NT2/D1 (cell line): ENCODE measurements around the gene VWCE.
"Not testable (repeated sequence)": the region's sequence is repeated elsewhere in the genome, so short reads cannot be mapped to it uniquely, and the experiment has no call there.

Experiments
- DNase-seq: peaks from one replicate; pipeline ENCODE4 v3.0.0-alpha.2; 2011; ENCODE audit warnings: low read depth, low spot score
- H3K27me3 ChIP-seq: 2 replicates; pipeline ENCODE4 v1.6.0; 2011; ENCODE audit warnings: mild to moderate bottlenecking; ENCODE audit not compliant: insufficient read length, insufficient read depth
- H3K36me3 ChIP-seq: 2 replicates; pipeline ENCODE4 v1.6.1; 2011; ENCODE audit warnings: mild to moderate bottlenecking, low read length, mixed read lengths; ENCODE audit not compliant: insufficient read depth, insufficient read length
- H3K4me1 ChIP-seq: 2 replicates; pipeline ENCODE4 v1.5.1; 2011; ENCODE audit not compliant: insufficient read depth, insufficient read length
- H3K4me3 ChIP-seq: 2 replicates; pipeline ENCODE4 v1.5.1; 2011; ENCODE audit warnings: low read depth; ENCODE audit not compliant: insufficient read length
- H3K9ac ChIP-seq: 2 replicates; pipeline ENCODE4 v1.6.0; 2011; ENCODE audit warnings: low read depth; ENCODE audit not compliant: insufficient read length
- H3K9me3 ChIP-seq: 2 replicates; pipeline ENCODE4 v1.5.1; 2011; ENCODE audit warnings: mild to moderate bottlenecking, low read length; ENCODE audit not compliant: insufficient read depth

The VWCE gene

DNA sequence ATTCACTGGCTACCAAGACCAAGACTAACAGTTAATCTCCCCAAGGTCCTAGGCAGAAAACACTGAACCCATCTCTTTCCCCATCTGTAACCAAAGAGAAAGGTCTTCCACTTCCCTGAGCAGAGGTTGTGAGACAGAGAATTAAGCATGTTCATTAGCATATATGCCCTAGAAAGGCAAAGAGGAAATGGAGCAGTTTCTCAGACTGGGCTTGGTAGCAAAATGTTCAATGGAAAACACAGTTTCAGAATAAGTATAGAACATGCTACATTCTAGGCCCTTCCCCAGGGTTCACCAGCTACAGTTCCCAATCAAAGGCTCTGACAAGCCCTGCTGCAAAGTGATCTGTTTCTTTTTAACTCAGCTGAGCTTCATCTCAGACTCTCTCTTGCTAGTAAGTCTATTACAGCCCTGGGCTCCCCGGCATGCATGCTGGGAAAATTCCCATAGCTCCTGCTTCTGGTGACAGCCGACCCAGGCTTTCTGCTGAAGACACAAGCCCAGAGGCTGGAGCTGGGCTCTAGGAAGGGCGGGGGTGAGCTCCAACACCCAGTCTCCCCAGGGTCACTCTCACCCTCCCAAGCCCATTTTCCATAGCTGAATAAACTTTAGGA, 81.3 kb downstream of the VWCE start:
- not testable (repeated sequence) for H3K4me1 ChIP-seq, H3K27me3 ChIP-seq, H3K4me3 ChIP-seq, H3K9ac ChIP-seq, H3K36me3 ChIP-seq, DNase-seq, H3K9me3 ChIP-seq

DNA sequence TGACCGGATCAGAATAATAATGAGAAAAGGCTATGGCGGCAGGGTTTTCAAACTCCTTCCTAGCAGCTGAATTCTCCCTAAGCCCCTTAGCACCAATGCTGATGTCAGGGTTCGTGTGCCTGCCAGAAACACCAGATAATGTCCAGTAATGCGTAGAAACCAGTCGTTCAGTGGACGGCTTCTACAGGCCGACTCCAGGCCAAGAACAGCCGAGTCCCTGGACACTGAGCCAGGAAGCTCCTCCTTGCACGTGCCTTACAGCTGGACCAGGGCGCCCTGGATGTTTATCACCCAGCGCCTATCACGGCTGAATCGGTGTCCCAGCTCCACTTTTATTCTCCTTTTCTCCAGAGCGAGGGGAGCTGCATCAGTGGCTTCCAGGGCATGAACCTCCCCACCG, 82.9 kb downstream of the VWCE start:
- not testable (repeated sequence) for DNase-seq, H3K9me3 ChIP-seq, H3K9ac ChIP-seq

DNA sequence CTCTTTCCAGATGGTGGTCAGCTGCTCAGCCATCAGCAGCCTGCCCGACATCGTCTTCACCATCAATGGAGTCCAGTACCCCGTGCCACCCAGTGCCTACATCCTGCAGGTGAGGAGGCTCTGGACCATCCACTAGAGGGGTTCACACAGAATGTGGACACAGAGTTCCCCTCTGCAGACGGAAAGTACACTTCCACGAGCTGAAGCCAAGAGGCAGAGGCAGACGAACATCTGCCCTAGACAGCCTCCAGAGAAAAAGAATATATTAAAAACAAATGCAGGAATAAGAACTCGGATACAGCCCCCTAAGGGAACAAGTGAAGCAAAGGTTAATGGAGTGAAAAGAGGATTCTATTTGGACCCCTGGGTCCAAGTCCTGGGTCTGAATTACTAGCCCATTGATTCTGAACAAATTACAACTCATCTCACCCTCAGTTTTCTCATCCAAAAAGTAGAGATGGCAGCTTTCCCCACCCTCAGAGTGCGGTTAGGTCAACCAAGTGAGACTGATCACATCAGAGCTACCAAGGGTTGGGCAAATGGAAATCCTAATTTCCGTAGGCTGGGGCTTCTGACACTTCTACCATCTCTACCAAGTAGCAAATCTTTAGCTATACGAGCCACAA, 83.7 kb downstream of the VWCE start:
- not testable (repeated sequence) for H3K9me3 ChIP-seq, H3K36me3 ChIP-seq, H3K4me1 ChIP-seq, H3K27me3 ChIP-seq, H3K9ac ChIP-seq, DNase-seq, H3K4me3 ChIP-seq

More for the DNA sequence above, 82.9 kb downstream of the VWCE start:
- H3K4me3 ChIP-seq, H3K36me3 ChIP-seq, H3K27me3 ChIP-seq, H3K4me1 ChIP-seq: not testable (repeated sequence)

DNA sequence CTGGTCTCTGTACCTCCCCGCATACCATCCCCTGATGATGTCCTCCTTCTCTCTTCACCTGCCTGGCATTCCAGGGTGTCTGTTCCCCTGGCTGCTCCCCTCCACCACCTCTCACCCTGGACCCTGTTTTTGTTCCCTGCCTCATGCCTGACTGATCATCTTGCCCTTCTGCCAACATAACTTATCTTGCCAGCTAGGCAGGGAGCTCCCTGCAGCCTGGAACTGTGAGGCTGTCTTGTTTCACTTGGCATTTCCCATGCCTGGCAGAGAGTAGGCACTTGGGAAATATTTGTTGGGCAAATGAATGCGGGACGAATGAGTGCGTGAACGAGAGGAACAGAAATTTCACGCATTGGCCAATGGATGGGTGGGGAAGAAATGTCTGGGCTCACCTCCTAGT, 84.5 kb downstream of the VWCE start:
- H3K9me3 ChIP-seq, H3K36me3 ChIP-seq, H3K4me1 ChIP-seq, H3K27me3 ChIP-seq, H3K4me3 ChIP-seq, DNase-seq, H3K9ac ChIP-seq: not testable (repeated sequence)
